ENCODE measurements around the gene SSR3.

DNA sequence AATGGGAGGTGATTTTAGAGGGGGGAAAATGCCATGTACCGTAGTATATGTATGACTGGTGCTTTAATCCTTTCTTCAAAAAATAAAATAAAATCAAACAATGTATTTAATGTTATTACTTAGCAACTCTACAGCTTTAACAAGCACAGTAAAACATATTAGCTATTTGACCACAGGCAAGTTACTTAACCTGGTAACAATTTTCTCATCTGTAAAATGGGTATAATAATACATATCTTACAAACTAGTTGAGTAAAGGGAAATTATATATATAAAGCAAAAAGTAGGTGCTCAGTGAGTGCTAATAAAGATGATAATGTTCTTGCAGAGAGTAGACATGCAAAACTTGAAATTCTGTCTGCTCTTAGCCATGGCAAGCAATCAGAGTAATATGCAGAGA is 27.9 kb downstream of the SSR3 start:
- TF ChIP-seq POLR2A (IDR thresholded peaks at IDR 0.05) = no peak
- TF ChIP-seq, protein P1, sequence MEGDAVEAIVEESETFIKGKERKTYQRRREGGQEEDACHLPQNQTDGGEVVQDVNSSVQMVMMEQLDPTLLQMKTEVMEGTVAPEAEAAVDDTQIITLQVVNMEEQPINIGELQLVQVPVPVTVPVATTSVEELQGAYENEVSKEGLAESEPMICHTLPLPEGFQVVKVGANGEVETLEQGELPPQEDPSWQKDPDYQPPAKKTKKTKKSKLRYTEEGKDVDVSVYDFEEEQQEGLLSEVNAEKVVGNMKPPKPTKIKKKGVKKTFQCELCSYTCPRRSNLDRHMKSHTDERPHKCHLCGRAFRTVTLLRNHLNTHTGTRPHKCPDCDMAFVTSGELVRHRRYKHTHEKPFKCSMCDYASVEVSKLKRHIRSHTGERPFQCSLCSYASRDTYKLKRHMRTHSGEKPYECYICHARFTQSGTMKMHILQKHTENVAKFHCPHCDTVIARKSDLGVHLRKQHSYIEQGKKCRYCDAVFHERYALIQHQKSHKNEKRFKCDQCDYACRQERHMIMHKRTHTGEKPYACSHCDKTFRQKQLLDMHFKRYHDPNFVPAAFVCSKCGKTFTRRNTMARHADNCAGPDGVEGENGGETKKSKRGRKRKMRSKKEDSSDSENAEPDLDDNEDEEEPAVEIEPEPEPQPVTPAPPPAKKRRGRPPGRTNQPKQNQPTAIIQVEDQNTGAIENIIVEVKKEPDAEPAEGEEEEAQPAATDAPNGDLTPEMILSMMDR (IDR thresholded peaks at IDR 0.05) = no peak

Measured in thyroid gland (tissue), 4 donors.